Renal cortical epithelial cell (primary cell): ENCODE results near the gene AHNAK. TPM values are rescaled to one million over a fixed set of nuclear protein-coding genes. Genes with fewer than 3 reads are reported as not detected.

Experiments
- DNase-seq: peaks from one replicate; pipeline ENCODE4 v3.0.0-alpha.2; 2011; ENCODE audit warnings: low read depth
- total RNA-seq: library from RNA; depleted of rRNA; stranded (reverse); fragments of >200 nt; gene quantifications from 2 replicates; pipeline ENCODE4 v1.2.3, GENCODE V29; 2014

AHNAK gene
- total RNA-seq, 1 donor from 2014 or later = 1,601 TPM

DNA sequence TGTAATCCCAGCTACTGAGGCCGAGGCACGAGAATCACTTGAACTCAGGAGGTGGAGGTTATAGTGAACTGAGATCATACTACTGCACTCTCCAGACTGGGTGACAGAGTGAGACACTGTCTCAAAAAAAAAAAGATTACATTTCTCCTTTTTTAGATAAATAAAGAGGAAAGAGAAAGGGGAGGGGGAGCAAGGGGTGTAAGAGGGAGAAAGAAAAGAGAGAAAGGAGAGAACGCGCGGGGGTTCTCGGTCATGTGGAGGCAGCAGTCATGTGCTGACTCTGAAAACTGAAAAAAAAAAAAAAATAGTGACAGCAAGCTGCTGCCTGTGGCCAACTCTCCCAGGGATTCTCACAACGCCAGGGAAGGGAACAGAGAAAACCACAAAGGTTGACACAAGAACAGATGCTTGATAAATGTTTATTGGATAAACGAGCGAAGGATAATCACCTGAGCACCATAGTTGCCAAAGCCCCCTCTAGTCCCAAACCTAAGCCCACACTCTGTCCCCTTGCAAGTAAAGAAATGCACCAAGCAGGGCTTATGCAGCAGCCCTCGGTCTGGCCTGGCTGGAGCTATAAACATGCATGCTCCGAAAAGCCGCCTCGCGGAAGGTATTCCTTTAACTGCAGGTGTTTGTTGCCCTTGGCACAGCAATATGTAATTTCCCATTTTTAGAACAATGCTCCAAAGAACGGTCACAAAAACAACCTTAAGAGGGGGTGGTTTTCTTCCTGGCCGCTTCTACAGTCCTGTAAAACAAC, 113.3 kb downstream of the AHNAK start:
- DNase-seq = peak; percentile 57

DNA sequence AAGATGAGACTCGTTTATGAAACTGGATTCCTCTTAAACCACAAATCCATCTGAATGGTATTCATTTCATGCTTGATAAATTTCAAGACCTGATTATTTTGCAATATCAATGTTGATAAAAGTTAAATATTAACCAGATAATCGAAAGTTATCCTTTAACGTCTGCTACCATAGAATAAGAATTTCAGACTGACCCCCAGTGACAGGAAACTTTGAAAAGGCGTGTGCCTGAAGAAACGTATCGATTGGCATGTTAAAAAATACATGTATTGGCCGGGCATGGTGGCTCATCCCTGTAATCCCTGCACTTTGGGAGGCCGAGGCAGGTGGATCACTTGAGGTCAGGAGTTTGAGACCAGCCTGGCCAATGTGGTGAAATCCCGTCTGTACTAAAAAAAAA, 113.9 kb downstream of the AHNAK start:
- peak; percentile 87 for DNase-seq

GRCh38 chr11:62431171-62431901, 115.3 kb downstream of the AHNAK start:
- peak; percentile 66 for DNase-seq

DNA sequence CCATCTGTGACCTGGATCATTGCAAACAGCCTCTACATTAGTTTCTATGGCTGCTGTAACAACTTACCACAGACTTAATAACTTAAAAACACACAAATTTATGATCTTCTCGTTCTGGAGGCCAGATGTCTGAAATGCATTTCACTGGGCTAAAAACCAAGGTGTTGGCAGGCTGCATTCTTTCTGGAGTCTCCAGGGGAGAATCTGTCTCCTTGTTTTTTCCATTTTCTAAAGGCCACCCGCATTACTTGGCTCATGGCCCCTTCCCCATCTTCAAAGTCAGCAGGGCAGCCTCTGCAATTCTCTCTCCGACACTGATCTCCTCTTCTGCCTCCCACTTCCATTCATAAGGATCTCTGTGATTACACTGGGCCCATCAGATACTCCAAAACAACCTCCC, 116.2 kb downstream of the AHNAK start:
- no peak for DNase-seq

- no peak for DNase-seq
Observed at GRCh38 chr11:62428871-62429560, 117.6 kb downstream of the AHNAK start.

DNA sequence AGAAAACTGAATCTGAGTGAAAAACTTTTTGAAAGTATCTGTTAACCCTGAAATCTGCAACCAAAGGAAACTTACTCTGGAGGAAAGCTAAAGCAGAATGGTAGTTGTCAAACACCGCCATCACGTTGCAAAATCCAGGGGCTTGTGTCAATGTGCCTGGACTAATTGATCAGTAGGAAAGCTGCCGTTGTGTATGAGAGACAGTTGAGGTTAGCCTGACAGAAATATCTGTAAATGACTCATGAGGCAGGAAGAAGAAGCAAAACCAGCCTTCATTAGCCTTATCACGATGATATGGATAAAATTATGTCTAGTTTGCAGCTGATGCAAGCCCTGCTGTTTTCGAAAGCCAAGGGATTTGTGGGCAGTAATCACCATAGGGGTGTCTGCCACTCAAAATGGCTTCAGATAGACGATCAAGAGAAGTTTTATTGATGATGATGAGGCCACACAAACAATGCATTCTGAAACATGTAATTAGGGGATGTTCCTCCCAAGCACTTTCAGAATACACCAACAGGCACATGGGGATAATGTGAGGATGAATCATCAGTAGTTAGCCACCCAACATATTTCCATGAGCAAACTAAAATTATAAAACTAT, 118.9 kb downstream of the AHNAK start:
- peak; percentile 38 for DNase-seq

- DNase-seq = no peak
Observed at GRCh38 chr11:62423012-62423411, 123.6 kb downstream of the AHNAK start.

- no peak for DNase-seq
Observed at GRCh38 chr11:62421996-62422395, 124.6 kb downstream of the AHNAK start.

DNA sequence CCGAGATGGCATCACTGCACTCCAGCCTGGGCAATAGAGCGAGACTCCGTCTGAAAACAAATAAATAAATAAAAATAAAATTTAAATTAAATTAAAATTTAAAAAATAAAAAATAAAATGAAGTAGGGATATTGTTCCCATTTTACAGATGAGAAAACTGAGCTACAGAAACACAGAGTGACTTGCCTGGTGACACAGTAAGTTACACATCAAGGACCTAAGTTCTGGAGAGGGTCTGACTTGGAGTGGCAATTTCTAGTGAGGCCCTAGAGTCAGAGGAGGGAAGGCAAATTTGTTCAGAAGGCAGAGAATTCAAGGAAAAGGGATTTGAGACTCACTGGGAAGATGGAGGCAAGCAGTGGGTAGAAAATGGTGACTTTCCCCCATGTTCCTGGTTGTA, 125.7 kb downstream of the AHNAK start:
- DNase-seq = no peak

- no peak for DNase-seq
Observed at GRCh38 chr11:62419943-62420342, 126.7 kb downstream of the AHNAK start.

DNA sequence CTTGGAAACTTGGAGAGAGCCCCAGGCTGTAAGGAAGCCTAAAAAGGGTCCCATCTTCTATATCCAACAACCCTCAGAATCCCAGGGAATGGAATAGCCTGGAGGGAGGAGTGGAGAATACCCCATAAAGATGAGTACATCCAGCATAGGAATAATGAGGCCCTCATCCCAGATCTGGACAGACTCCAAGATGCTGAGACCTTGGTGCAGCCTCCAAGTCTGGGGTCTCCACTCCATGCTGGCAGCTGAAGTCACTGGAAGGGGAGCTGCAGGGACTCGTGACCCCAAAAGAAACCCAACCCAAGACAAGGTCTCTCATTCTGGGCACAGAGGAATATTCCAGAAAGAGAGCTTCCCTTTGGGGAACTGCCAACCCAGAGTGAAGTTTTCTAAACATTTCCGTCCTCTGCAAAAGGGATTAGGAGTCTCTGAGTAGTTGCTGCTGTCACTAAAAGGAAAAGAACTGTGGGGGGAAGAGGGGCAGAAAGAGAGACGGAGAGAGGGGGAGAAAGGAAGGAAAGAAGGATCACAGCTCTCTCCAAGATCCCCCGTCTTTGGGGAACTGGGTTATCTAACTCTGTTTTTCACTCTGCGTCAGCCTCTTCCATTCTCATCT, 127.2 kb downstream of the AHNAK start:
- no peak for DNase-seq

DNA sequence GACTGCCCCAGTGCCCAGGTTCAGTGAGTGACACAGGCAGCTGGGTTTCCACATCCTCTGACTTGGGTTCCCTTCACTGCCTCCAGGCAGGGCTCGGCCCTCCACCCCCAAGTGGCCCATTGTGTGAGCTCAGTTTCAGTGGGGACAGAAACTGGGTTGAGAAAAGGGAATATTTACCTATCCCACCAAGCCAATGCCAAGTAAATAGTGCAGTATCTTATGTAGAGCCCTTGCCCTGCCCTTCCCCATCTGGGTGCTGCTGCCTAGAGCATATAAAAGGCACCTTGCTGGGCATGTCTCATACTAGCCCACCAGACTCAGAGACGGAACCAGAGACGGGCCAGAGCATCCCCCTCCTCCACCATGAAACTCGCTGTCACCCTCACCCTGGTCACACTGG, 127.9 kb downstream of the AHNAK start, which contains the start of gene SCGB1A1:
SCGB1A1 (plus strand) TSS at position 301 of the 400 bp plus-strand sequence; CDS start at position 364, 63 bp downstream.
- DNase-seq = no peak

- DNase-seq = no peak
Observed at GRCh38 chr11:62418136-62418535, 128.5 kb downstream of the AHNAK start.

GRCh38 chr11:62416596-62416995, 130.0 kb downstream of the AHNAK start:
- DNase-seq = peak; percentile 31

DNA sequence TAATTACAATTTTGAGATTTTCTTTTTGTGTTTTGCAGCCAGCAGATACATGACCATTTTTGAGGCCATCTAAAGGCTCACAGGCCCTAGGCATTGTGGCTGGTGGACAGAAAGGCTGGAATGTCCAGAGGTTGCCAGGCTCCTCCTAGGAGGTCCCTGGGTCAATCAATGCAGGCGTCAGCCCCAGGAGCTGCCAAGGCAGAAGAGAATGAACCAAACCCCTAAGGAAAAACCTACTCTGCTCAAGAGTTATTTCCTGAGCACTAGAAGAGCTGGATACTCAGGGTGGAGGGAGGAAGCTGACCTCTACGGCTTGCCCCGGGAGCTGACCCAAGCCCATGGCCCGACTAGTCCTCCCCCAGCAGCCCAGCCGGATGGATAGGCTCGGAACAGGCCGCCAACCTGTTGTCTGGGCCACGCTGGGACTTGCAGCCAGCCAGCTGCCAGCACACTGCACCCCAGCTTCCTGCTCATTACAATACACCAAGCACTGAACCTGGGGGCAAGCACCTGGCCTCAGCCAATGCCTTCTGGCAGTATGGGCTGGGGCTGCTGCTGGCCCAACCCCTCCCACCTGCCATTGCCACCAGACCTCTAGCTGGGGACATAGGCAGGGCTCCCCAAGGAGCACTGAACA, 133.4 kb downstream of the AHNAK start:
- no peak for DNase-seq

- DNase-seq = no peak
Observed at GRCh38 chr11:62411524-62411923, 135.1 kb downstream of the AHNAK start.

DNA sequence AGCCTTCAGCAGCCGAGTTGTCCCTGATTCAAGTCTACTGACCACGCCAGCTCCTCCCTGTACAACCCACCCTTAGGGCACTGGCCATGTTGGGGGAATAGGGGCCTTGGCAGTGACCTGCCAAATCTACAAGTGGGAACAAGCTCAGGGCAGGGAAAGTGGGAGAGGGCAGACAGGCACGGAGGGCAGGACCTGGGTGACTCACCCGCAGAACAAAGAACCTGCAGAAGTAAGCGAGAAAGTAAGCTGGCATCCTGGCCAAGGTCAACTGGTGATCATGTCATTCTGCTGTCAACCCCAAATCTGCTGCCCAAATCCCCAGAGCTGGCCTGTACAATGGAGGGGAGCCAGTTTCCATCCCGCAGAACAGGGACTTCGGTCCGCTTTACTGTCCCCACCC, 135.6 kb downstream of the AHNAK start:
- DNase-seq = no peak

GRCh38 chr11:62409831-62410230, 136.8 kb downstream of the AHNAK start:
- DNase-seq = no peak

DNA sequence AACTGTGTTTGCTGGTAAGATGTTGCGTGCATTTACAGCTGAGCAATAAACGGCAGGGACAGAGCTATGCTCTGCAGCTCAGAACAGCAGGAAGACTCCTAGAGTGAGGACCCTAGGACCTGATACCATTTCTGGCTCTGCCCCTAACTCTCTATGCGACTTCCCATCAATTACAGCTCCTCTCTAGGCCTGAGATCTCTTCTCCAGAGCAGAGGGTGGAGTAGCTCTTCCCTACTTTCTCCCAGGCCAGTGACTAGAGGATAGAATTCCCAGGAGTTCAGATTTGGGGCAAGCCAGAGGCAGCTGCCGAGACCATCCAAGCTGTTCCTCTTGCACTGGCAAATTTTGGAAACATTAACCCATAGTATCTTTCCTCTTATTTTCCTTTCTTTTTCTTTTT, 140.6 kb downstream of the AHNAK start:
- DNase-seq = no peak

DNA sequence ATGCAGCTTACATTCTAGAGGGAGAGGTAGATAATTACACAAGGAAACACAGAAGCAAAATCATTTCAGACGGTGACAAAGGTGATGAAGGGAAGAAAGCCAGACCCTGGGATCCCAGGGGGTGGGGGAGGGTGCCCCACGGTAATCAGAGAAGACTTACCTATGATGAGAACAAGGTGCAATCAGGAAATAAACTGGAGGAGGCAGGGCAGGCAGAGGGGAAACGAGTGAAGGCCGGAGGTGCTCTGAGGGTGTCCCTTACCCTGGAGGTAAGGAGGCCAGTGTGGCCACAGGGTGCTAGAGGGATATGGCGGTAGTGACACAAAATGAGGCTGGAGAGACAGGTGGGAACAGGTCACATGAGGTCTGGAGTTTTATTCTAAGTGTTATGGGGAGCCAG, 141.7 kb downstream of the AHNAK start:
- DNase-seq = no peak

- DNase-seq = no peak
Observed at GRCh38 chr11:62404435-62404834, 142.2 kb downstream of the AHNAK start.
